ENCODE measurements around the gene SSBP3.

- TF ChIP-seq POLR2A (IDR thresholded peaks at IDR 0.05) (peak in 2 of 4 donors; percentile 26 to 41), CTCF (IDR thresholded peaks at IDR 0.05) (no peak)
These were observed 132.4 kb downstream of the SSBP3 start for GRCh38 chr1:54273795-54274163.
